Measurements from ENCODE around the gene ANKRD22.

ANKRD22 gene

DNA sequence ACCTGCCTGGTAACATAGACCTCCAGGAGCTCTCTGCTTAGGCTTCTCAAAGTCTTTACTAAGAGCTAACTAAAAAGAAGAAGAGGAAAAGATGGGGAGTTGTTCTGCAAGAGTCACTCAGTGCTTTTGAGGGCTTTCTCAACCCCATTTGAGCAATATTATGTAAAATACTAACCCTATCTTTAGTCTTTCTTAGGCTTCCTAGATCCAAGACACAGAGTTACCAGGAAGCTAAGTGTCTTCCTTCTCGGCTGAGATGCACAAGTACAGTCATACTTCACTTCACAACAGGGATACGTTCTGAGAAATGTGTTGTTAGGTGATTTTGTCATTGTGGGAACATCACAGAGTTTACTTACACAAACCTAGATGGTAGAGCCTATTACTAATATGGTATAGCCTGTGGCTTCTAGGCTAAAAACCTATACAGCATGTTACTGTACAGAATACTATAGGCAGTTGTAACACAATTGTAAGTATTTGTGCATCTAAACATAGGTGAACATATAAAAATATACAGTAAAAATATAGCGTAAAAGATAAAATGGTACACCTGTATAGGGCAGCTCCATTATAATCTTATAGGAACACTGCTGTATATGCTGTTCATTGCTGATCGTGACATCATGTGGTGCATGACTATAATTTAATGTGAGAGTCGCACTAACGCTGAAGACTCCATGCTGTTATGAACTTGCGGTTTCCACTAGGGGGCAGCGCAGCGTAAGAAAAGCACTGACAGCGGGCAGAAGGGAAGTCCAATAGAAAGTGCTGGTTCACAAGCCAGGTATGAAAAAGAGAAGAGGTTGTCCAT lies 16.3 kb downstream of the ANKRD22 start:
- Histone ChIP-seq H3K36me3 (ENCODE audit: insufficient read depth, low read length) (no peaks in the 10 kb centered on the region), H3K9me3 (ENCODE audit: control insufficient read depth, insufficient read depth, low read length) (no peaks in the 10 kb centered on the region), H3K4me1 (ENCODE audit: insufficient read depth, low read length) (no peaks in the 10 kb centered on the region), H3K9ac (ENCODE audit: low read depth, low read length) (no peak overlapping the region)

DNA sequence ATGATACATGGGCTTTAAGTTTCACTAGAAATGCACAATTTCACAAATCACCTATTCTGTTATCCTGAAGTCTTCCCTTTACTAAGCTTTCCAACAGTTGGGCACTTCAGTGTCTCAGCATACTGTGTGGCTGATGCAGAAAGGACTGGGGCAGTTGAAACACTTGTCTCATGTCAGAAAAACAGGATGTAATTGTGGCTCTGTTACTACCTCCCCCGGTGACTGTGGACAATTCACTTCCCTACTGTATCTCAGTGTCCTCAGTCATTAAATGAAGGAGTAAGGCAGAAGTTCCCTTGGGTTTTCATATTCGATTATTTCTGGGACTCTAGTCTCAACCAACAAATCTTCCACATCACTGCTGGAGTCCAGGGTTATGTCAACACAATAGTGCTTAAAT lies 17.9 kb downstream of the ANKRD22 start:
- no peaks in the 10 kb centered on the region for H3K4me1 ChIP-seq (ENCODE audit: insufficient read depth, low read length)
- no peak overlapping the region for H3K9ac ChIP-seq (ENCODE audit: low read depth, low read length)
- no peaks in the 10 kb centered on the region for H3K9me3 ChIP-seq (ENCODE audit: control insufficient read depth, insufficient read depth, low read length)
- no peaks in the 10 kb centered on the region for H3K36me3 ChIP-seq (ENCODE audit: insufficient read depth, low read length)

DNA sequence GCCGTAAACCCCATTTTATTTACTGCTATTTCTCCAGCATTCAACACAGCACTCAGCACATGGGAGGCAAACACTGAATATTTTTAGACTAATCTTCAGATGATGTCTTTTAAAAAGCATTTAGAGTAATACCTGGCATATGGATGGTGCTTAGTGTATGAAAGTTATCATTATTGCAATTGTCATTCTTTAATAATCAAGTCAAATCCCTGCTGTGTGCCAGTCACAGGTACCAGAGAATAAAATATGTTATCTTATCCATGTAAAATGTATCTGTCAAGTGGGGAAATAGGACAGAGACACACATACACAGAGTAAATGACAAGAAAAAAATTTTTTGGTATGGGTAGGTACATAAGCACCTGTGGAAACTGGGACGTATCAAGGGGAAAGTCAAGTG lies 18.5 kb downstream of the ANKRD22 start:
- no peaks in the 10 kb centered on the region for H3K4me1 ChIP-seq (ENCODE audit: insufficient read depth, low read length)
- H3K9ac ChIP-seq (ENCODE audit: low read depth, low read length) = no peak overlapping the region
- H3K36me3 ChIP-seq (ENCODE audit: insufficient read depth, low read length) = no peaks in the 10 kb centered on the region
- H3K9me3 ChIP-seq (ENCODE audit: control insufficient read depth, insufficient read depth, low read length) = no peaks in the 10 kb centered on the region

GRCh38 chr10:88832376-88832775 lies 19.3 kb downstream of the ANKRD22 start:
- no peaks in the 10 kb centered on the region for H3K4me1 ChIP-seq (ENCODE audit: insufficient read depth, low read length)
- H3K9ac ChIP-seq (ENCODE audit: low read depth, low read length) = no peak overlapping the region
- H3K9me3 ChIP-seq (ENCODE audit: control insufficient read depth, insufficient read depth, low read length) = no peaks in the 10 kb centered on the region
- no peaks in the 10 kb centered on the region for H3K36me3 ChIP-seq (ENCODE audit: insufficient read depth, low read length)

- H3K4me1 ChIP-seq (ENCODE audit: insufficient read depth, low read length) = no peaks in the 10 kb centered on the region
- no peaks in the 10 kb centered on the region for H3K36me3 ChIP-seq (ENCODE audit: insufficient read depth, low read length)
- no peaks in the 10 kb centered on the region for H3K9me3 ChIP-seq (ENCODE audit: control insufficient read depth, insufficient read depth, low read length)
- H3K9ac ChIP-seq (ENCODE audit: low read depth, low read length) = no peak overlapping the region
Observed at GRCh38 chr10:88831709-88832108, 19.9 kb downstream of the ANKRD22 start.

DNA sequence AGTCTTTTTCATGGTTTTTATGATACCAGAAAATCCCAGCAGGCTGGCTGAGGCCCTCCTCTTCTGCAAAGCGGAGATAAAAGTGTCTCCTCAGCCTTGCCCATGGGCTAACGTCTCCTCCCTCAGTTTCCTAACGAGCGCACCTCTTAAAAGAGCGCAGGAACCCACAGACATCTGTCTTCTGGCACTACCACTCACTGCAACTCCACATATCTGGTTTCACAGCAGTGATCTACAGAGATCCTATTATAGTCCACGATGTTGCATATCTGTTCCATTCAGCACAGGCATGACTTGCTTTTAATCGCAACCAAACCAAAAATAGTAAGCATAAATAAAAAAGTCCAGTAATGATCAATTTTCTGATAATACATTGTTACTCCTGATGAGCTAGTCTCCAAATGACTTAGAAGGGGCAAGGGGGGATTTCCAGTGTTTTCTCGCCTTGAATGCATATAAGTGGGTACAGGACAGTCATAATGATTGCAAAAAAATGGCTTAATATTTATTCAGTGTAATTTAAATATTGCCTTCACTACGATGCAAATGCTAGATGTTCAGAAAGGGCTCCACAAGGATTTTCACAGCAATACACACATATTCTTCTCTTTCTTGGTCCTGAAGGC lies 20.9 kb downstream of the ANKRD22 start:
- no peaks in the 10 kb centered on the region for H3K4me1 ChIP-seq (ENCODE audit: insufficient read depth, low read length)
- H3K9ac ChIP-seq (ENCODE audit: low read depth, low read length) = no peak overlapping the region
- H3K9me3 ChIP-seq (ENCODE audit: control insufficient read depth, insufficient read depth, low read length) = no peaks in the 10 kb centered on the region
- H3K36me3 ChIP-seq (ENCODE audit: insufficient read depth, low read length) = no peaks in the 10 kb centered on the region

DNA sequence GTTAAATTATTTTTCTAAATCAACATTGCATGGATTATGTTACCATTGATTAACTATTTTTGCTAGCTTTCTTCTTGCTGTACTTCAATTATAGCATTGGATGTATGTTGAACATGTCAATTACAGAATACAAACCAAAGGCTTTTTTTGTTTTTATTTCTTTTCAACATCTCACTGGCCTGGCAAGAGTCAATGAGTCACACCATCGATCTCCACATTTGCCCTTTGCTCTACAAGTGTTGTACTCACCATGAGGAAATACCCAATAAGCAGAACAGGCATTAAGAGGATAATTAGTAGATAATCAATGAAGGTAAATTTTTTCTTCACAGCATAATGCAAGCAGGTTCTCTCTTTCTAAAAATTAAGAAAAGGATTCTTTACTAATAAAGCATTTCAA lies 23.3 kb downstream of the ANKRD22 start:
- Histone ChIP-seq H3K9ac (ENCODE audit: low read depth, low read length) (no peak overlapping the region), H3K9me3 (ENCODE audit: control insufficient read depth, insufficient read depth, low read length) (no peaks in the 10 kb centered on the region), H3K4me1 (ENCODE audit: insufficient read depth, low read length) (no peaks in the 10 kb centered on the region), H3K36me3 (ENCODE audit: insufficient read depth, low read length) (no peaks in the 10 kb centered on the region)

DNA sequence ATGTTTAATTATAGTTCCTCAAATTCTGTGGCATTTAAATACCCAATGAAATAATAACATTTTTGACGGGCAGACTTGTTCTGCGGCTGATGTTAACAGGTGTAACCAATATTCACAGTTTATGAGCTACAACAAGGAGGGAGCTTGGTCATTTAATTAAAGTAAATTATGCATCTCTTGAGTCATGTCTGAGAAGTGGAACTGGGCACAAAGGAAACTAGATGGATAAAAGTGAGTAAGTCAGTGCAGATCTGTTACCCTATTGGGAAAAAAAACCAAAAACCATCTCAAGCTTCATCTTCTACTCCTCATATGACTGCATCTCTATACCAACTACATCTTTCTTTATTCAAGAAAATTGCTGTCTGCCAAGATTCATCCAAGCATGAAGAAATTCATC lies 24.0 kb downstream of the ANKRD22 start:
- H3K4me1 ChIP-seq (ENCODE audit: insufficient read depth, low read length) = no peaks in the 10 kb centered on the region
- no peaks in the 10 kb centered on the region for H3K9me3 ChIP-seq (ENCODE audit: control insufficient read depth, insufficient read depth, low read length)

GRCh38 chr10:88826388-88826787 lies 25.3 kb downstream of the ANKRD22 start:
- Histone ChIP-seq H3K9me3 (ENCODE audit: control insufficient read depth, insufficient read depth, low read length) (no peaks in the 10 kb centered on the region), H3K4me1 (ENCODE audit: insufficient read depth, low read length) (no peaks in the 10 kb centered on the region), H3K36me3 (ENCODE audit: insufficient read depth, low read length) (no peaks in the 10 kb centered on the region), H3K9ac (ENCODE audit: low read depth, low read length) (no peak overlapping the region)

More for the DNA sequence above, 24.0 kb downstream of the ANKRD22 start:
- no peaks in the 10 kb centered on the region for H3K36me3 ChIP-seq (ENCODE audit: insufficient read depth, low read length)
- H3K9ac ChIP-seq (ENCODE audit: low read depth, low read length) = no peak overlapping the region

GRCh38 chr10:88820748-88821401 lies 30.8 kb downstream of the ANKRD22 start:
- no peaks in the 10 kb centered on the region for H3K9me3 ChIP-seq (ENCODE audit: control insufficient read depth, insufficient read depth, low read length)
- no peaks in the 10 kb centered on the region for H3K4me1 ChIP-seq (ENCODE audit: insufficient read depth, low read length)
- no peaks in the 10 kb centered on the region for H3K36me3 ChIP-seq (ENCODE audit: insufficient read depth, low read length)
- H3K9ac ChIP-seq (ENCODE audit: low read depth, low read length) = no peak overlapping the region

DNA sequence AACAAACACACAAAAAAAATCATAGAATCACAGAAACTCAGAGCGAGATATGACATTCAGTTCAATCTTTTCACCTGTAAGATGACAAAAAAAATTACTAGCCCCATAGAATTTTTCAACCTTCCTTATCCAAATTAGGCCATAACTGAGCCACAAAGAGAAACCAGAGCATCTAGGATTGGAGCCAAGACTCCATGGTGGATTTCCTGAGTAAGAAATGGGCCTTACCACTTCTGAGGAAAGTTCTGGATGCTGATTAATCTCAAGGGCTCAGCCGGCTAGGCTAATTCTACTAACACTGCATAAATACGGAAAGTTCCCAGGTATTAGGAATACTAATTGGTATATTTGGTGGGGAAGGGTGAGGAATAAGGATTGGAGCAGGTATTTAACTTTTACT lies 32.4 kb downstream of the ANKRD22 start:
- Histone ChIP-seq H3K9ac (ENCODE audit: low read depth, low read length) (no peak overlapping the region), H3K36me3 (ENCODE audit: insufficient read depth, low read length) (no peaks in the 10 kb centered on the region), H3K4me1 (ENCODE audit: insufficient read depth, low read length) (no peaks in the 10 kb centered on the region), H3K9me3 (ENCODE audit: control insufficient read depth, insufficient read depth, low read length) (no peaks in the 10 kb centered on the region)

DNA sequence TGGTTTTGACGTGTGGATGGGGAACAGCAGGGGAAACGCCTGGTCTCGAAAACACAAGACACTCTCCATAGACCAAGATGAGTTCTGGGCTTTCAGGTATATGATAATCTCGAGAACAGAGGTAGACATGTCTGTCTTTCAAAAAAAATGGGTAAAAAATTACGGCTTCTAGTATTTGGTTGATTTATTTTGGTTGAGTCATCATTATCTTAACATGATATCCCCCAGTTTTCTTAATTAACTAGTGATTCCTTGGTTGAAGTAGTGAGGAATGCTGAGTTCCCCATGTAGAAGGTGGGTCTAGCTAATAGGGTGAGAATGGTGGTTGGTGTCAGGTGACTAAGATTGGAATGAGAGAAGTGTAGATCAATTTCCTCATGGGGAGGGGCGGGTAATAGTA lies 38.4 kb downstream of the ANKRD22 start:
- H3K36me3 ChIP-seq (ENCODE audit: insufficient read depth, low read length) = no peaks in the 10 kb centered on the region

GRCh38 chr10:88810196-88810961 lies 41.3 kb downstream of the ANKRD22 start:
- Histone ChIP-seq H3K36me3 (ENCODE audit: insufficient read depth, low read length) (no peaks in the 10 kb centered on the region), H3K9ac (ENCODE audit: low read depth, low read length) (no peak overlapping the region), H3K4me1 (ENCODE audit: insufficient read depth, low read length) (no peaks in the 10 kb centered on the region), H3K9me3 (ENCODE audit: control insufficient read depth, insufficient read depth, low read length) (no peaks in the 10 kb centered on the region)

More for the DNA sequence above, 38.4 kb downstream of the ANKRD22 start:
- Histone ChIP-seq H3K9me3 (ENCODE audit: control insufficient read depth, insufficient read depth, low read length) (no peaks in the 10 kb centered on the region), H3K9ac (ENCODE audit: low read depth, low read length) (no peak overlapping the region), H3K4me1 (ENCODE audit: insufficient read depth, low read length) (no peaks in the 10 kb centered on the region)

GRCh38 chr10:88809621-88810020 lies 42.0 kb downstream of the ANKRD22 start:
- Histone ChIP-seq H3K9me3 (ENCODE audit: control insufficient read depth, insufficient read depth, low read length) (no peaks in the 10 kb centered on the region), H3K36me3 (ENCODE audit: insufficient read depth, low read length) (no peaks in the 10 kb centered on the region), H3K4me1 (ENCODE audit: insufficient read depth, low read length) (no peaks in the 10 kb centered on the region), H3K9ac (ENCODE audit: low read depth, low read length) (no peak overlapping the region)
